Measurements from ENCODE around the gene LNP1. TPM values are rescaled to one million over a fixed set of nuclear protein-coding genes. Genes with fewer than 3 reads are reported as not detected.

The LNP1 gene
- total RNA-seq, 6 experiments from 2014 or later = 0.89 to 1.9 (median 1.7) TPM

GRCh38 chr3:100455841-100456550, 54.7 kb downstream of the LNP1 start:
- H3K27me3 ChIP-seq = no peaks in the 10 kb centered on the region
- no peak overlapping the region for H3K4me3 ChIP-seq
- H3K4me1 ChIP-seq = peaks cover 0 to 13% (median 4%) of the 10 kb centered on the region in 4 donors
- 74% methylated on average over 2 of the region's 2 CpGs for WGBS (ENCODE audit: insufficient coverage, low coverage, low lambda C conversion rate, missing lambda C conversion rate)
- TF ChIP-seq, protein P1, sequence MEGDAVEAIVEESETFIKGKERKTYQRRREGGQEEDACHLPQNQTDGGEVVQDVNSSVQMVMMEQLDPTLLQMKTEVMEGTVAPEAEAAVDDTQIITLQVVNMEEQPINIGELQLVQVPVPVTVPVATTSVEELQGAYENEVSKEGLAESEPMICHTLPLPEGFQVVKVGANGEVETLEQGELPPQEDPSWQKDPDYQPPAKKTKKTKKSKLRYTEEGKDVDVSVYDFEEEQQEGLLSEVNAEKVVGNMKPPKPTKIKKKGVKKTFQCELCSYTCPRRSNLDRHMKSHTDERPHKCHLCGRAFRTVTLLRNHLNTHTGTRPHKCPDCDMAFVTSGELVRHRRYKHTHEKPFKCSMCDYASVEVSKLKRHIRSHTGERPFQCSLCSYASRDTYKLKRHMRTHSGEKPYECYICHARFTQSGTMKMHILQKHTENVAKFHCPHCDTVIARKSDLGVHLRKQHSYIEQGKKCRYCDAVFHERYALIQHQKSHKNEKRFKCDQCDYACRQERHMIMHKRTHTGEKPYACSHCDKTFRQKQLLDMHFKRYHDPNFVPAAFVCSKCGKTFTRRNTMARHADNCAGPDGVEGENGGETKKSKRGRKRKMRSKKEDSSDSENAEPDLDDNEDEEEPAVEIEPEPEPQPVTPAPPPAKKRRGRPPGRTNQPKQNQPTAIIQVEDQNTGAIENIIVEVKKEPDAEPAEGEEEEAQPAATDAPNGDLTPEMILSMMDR (IDR thresholded peaks at IDR 0.05) = no peak
- TF ChIP-seq POLR2A (IDR thresholded peaks at IDR 0.05) = no peak
- H3K36me3 ChIP-seq = no peaks in the 10 kb centered on the region
- ATAC-seq (no peak), DNase-seq (no peak)
- H3K9me3 ChIP-seq = no peaks in the 10 kb centered on the region
- H3K27ac ChIP-seq = no peak overlapping the region
- intact Hi-C loops (cut with DNase I) = no loop called here

DNA sequence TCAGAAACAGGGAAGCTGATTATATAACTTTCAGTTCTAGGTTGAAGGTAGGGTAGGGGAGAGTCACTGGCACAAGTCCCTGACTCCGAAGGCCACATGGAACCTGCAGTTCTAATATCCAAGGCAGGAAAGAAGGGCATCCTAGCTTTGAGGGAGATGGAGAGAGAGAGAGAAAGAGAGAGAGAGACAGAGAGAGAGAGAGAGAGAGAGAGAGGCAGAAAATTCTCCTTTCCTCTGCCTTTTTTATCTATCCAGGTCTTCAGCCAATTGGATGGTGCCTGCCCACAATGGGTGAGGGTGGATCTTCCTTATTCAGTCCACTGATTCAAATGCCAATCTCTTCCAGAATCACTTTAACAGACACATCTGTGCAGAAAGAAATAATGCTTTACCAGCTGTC, 55.4 kb downstream of the LNP1 start:
- Histone ChIP-seq H3K4me3 (no peak overlapping the region), H3K27ac (no peak overlapping the region), H3K27me3 (no peaks in the 10 kb centered on the region), H3K4me1 (peaks cover 0 to 13% (median 4%) of the 10 kb centered on the region in 4 donors), H3K9me3 (no peaks in the 10 kb centered on the region), H3K36me3 (no peaks in the 10 kb centered on the region)
- TF ChIP-seq POLR2A (IDR thresholded peaks at IDR 0.05) = no peak
- TF ChIP-seq, protein P1 (IDR thresholded peaks at IDR 0.05) = no peak
- DNase-seq = no peak
- 13% methylated on average over 1 of the region's 1 CpG for WGBS (ENCODE audit: insufficient coverage, low coverage, low lambda C conversion rate, missing lambda C conversion rate)
- ATAC-seq = no peak
- intact Hi-C loops (cut with DNase I) = no loop called here

GRCh38 chr3:100457811-100458210, 56.5 kb downstream of the LNP1 start:
- Histone ChIP-seq H3K4me3 (no peak overlapping the region), H3K27ac (no peak overlapping the region), H3K4me1 (peaks cover 0 to 13% (median 4%) of the 10 kb centered on the region in 4 donors), H3K27me3 (no peaks in the 10 kb centered on the region), H3K36me3 (no peaks in the 10 kb centered on the region), H3K9me3 (no peaks in the 10 kb centered on the region)
- DNase-seq (no peak), ATAC-seq (no peak)
- intact Hi-C loops (cut with DNase I) = no loop called here
- no CpG with 5 or more reads among the region's 1 CpG for WGBS (ENCODE audit: insufficient coverage, low coverage, low lambda C conversion rate, missing lambda C conversion rate)
- TF ChIP-seq POLR2A (IDR thresholded peaks at IDR 0.05) = no peak
- TF ChIP-seq, protein P1 (IDR thresholded peaks at IDR 0.05) = no peak

DNA sequence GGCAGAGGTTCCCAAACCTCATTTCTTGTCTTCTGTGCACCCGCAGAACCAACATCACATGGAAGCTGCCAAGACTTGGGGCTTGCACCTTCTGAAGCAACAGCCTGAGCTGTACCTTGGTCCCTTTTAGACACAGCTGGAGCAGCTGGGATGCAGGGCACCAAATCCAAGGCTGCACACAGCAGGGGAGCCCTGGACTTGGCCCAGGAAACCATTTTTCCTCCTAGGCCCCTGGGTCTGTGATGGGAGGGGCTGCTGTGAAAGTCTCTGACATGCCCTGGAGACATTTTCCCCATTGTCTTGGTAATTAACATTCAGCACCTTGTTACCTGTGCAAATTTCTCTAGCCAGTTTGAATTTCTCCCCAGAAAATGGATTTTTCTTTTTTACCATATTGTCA, 57.5 kb downstream of the LNP1 start:
- intact Hi-C loops (cut with DNase I) = no loop called here
- 100% methylated on average over 1 of the region's 1 CpG for WGBS (ENCODE audit: insufficient coverage, low coverage, low lambda C conversion rate, missing lambda C conversion rate)
- Histone ChIP-seq H3K27ac (no peak overlapping the region), H3K27me3 (no peaks in the 10 kb centered on the region), H3K4me1 (peaks cover 0 to 13% (median 1%) of the 10 kb centered on the region in 4 donors), H3K4me3 (no peak overlapping the region), H3K9me3 (no peaks in the 10 kb centered on the region), H3K36me3 (no peaks in the 10 kb centered on the region)
- no peak for ATAC-seq
- DNase-seq = no peak
- TF ChIP-seq, protein P1 (IDR thresholded peaks at IDR 0.05) = no peak
- TF ChIP-seq POLR2A (IDR thresholded peaks at IDR 0.05) = no peak

Data from right lobe of liver (tissue), 6 donors.